GM10266 (cell line): ENCODE measurements around the gene HIVEP3.

ENCODE experiments used
- DNase-seq: peaks from one replicate; pipeline ENCODE4 v3.0.0; 2012; ENCODE audit errors: extremely low spot score
- CTCF ChIP-seq: IDR thresholded peaks from 2 replicates; pipeline ENCODE4 v1.5.1; 2012; ENCODE audit warnings: mild to moderate bottlenecking, low read depth; ENCODE audit not compliant: control insufficient read depth, insufficient read depth; ENCODE audit errors: missing control alignments

Gene HIVEP3

GRCh38 chr1:41528726-41529605, 389.8 kb downstream of the HIVEP3 start:
- TF ChIP-seq CTCF: no peak

GRCh38 chr1:41528106-41528505, 390.6 kb downstream of the HIVEP3 start:
- no peak for DNase-seq
- no peak for TF ChIP-seq CTCF

More at GRCh38 chr1:41528726-41529605, 389.8 kb downstream of the HIVEP3 start:
- DNase-seq: no peak

- TF ChIP-seq CTCF: no peak
- no peak for DNase-seq
Measured at GRCh38 chr1:41526956-41527561, 391.7 kb downstream of the HIVEP3 start.

GRCh38 chr1:41525891-41526587, 392.7 kb downstream of the HIVEP3 start:
- TF ChIP-seq CTCF: no peak
- DNase-seq: no peak

- DNase-seq: no peak
- TF ChIP-seq CTCF: no peak
Measured at GRCh38 chr1:41524676-41525675, 393.7 kb downstream of the HIVEP3 start.

- DNase-seq: no peak
- no peak for TF ChIP-seq CTCF
Measured at GRCh38 chr1:41523949-41524675, 394.6 kb downstream of the HIVEP3 start.
